Ishikawa (cell line): ENCODE measurements around the gene PLCL2.

Source experiments
- CEBPB ChIP-seq: IDR thresholded peaks from 2 replicates; pipeline ENCODE4 v1.6.1; 2012
- CREB1 ChIP-seq: IDR thresholded peaks from 2 replicates; pipeline ENCODE4 v1.6.1; 2012; ENCODE audit warnings: low read depth
- EGR1 ChIP-seq: IDR thresholded peaks from 2 replicates; pipeline ENCODE4 v1.6.1; 2012
- EP300 ChIP-seq: IDR thresholded peaks from 2 replicates; pipeline ENCODE4 v1.6.1; 2012; ENCODE audit warnings: borderline replicate concordance
- FOXM1 ChIP-seq: IDR thresholded peaks from 2 replicates; pipeline ENCODE4 v1.6.1; 2012; ENCODE audit warnings: low read depth, borderline replicate concordance
- NFIC ChIP-seq: IDR thresholded peaks from 2 replicates; pipeline ENCODE4 v1.6.1; 2012
- RAD21 ChIP-seq: IDR thresholded peaks from 2 replicates; pipeline ENCODE4 v1.6.1; 2012; ENCODE audit warnings: low read depth
- TAF1 ChIP-seq: IDR thresholded peaks from 2 replicates; pipeline ENCODE4 v1.6.1; 2012; ENCODE audit warnings: low read depth, mild to moderate bottlenecking
- TCF12 ChIP-seq: IDR thresholded peaks from 2 replicates; pipeline ENCODE4 v1.6.1; 2012; ENCODE audit warnings: low read depth
- TEAD4 ChIP-seq: IDR thresholded peaks from 2 replicates; pipeline ENCODE4 v1.6.1; 2012
- YY1 ChIP-seq: IDR thresholded peaks from 2 replicates; pipeline ENCODE4 v1.6.1; 2012; ENCODE audit warnings: low read depth
- ZBTB7A ChIP-seq: IDR thresholded peaks from 2 replicates; pipeline ENCODE4 v1.6.1; 2012; ENCODE audit warnings: low read depth
- TF ChIP-seq, protein P1 (sequence below): IDR thresholded peaks from 2 replicates; pipeline ENCODE4 v1.6.1; 2012
- TF ChIP-seq, protein P2 (sequence below): IDR thresholded peaks from 2 replicates; pipeline ENCODE4 v1.6.1; 2012; ENCODE audit warnings: low read depth, mild to moderate bottlenecking
- TF ChIP-seq, protein P3 (sequence below): IDR thresholded peaks from 2 replicates; pipeline ENCODE4 v1.6.1; 2012

The PLCL2 gene

DNA sequence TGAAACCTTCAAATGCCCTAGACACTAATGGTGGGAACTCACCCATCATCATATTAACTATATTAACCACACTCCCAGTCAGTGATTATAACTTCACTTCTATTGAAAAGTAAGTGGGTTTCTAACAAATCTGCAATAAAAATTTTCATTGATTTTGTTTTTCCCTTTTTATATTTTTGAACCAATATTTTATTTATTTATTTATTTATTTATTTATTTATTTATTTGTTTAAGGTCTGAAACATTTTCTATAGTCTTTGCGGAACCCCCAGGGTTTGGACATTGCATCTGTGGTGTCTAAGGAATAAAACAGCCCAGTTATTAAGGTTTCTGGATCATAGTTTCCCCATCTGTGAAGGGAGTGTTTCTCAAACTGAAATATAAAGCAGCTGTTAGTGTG is 16.2 kb upstream of the PLCL2 start:
- TF ChIP-seq TAF1 (no peak), EP300 (no peak), YY1 (no peak), TCF12 (no peak), EGR1 (no peak), CEBPB (no peak), CREB1 (no peak), NFIC (no peak), ZBTB7A (no peak)
- TF ChIP-seq, protein P1, sequence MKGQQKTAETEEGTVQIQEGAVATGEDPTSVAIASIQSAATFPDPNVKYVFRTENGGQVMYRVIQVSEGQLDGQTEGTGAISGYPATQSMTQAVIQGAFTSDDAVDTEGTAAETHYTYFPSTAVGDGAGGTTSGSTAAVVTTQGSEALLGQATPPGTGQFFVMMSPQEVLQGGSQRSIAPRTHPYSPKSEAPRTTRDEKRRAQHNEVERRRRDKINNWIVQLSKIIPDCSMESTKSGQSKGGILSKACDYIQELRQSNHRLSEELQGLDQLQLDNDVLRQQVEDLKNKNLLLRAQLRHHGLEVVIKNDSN = no peak
- TF ChIP-seq, protein P2, sequence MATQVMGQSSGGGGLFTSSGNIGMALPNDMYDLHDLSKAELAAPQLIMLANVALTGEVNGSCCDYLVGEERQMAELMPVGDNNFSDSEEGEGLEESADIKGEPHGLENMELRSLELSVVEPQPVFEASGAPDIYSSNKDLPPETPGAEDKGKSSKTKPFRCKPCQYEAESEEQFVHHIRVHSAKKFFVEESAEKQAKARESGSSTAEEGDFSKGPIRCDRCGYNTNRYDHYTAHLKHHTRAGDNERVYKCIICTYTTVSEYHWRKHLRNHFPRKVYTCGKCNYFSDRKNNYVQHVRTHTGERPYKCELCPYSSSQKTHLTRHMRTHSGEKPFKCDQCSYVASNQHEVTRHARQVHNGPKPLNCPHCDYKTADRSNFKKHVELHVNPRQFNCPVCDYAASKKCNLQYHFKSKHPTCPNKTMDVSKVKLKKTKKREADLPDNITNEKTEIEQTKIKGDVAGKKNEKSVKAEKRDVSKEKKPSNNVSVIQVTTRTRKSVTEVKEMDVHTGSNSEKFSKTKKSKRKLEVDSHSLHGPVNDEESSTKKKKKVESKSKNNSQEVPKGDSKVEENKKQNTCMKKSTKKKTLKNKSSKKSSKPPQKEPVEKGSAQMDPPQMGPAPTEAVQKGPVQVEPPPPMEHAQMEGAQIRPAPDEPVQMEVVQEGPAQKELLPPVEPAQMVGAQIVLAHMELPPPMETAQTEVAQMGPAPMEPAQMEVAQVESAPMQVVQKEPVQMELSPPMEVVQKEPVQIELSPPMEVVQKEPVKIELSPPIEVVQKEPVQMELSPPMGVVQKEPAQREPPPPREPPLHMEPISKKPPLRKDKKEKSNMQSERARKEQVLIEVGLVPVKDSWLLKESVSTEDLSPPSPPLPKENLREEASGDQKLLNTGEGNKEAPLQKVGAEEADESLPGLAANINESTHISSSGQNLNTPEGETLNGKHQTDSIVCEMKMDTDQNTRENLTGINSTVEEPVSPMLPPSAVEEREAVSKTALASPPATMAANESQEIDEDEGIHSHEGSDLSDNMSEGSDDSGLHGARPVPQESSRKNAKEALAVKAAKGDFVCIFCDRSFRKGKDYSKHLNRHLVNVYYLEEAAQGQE = no peak

DNA sequence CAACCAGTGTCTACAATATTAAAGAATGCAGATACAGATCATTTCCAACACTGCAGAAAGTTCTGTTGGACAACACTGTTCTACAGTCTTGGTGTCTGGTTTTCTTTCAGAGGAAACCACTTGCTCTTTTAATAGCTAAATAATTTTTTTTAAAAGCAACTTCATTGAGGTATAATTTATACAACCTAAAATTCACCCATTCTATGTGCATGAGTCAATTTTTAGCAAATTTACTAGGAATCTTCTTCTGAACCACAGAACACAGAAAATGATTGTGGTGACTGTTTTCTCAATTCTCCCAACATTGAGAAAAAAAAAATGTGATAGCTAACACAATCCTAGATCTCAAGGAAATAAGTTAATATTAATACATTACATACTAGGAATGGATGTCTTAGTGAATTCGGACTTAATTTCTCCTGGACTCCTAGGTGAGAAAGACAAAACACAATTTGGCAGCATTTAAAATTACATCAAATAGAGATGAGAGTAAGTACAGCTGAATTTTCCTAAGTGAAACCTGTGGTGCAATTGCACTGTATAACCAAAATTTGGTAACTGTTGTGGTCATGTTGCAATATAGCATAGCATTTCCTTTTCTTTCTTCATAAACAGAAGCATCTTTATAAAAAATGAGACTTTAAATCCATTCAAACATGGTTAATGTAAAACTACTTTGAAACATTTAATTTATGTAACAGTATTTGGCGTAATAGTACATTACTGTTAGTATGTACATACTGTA is 15.3 kb upstream of the PLCL2 start:
- TF ChIP-seq, protein P2 = no peak
- TF ChIP-seq TCF12 (no peak), NFIC (no peak), CREB1 (no peak), CEBPB (no peak), TAF1 (no peak), RAD21 (no peak), YY1 (no peak), TEAD4 (no peak)

DNA sequence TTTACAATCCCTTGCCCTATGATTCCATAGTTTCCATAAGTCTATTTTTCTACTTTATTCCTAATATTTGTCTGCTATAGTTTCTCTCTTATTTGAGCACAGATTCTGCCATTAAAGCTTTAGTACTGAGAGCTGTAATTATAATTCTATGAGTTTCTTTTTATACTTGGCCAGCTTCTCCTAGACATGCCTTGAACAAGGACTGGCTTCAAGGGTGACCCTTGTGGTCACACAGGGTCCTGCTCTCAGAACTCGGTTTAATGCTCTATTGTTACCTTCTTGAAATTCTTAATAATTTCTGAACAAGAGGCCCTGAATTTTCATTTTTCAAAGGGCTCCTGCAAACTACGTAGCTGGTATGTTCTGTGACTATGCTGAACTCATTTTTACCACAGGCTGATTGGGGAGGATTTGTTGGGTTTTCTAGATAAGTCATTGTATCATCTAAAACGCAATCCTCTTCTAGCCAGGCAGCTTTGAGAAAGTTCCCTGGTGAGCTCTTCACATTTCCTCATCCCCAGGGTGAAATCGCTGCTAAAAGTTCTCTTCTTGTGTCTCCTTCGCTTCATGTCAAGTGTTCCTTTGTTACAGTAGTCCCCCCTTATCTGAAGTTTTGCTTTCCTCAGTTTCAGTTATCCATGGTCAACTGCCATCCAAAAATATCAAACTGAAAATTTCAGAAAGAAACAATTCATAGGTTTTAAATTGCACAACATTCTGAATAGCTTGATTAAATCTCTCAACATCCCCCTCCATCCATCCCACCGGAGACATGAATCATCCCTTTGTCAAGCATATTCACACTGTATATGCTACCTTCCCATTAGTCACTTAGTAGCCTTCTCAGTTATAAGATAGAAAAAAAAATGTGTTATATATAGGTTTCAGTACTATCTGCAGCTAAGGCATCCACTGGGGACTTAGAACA is 12.6 kb upstream of the PLCL2 start:
- TF ChIP-seq FOXM1 = no peak
- TF ChIP-seq NFIC = no peak
- no peak for TF ChIP-seq EP300
- TF ChIP-seq TEAD4 = no peak
- TF ChIP-seq TAF1 = no peak
- no peak for TF ChIP-seq CEBPB
- no peak for TF ChIP-seq ZBTB7A
- TF ChIP-seq TCF12 = no peak
- TF ChIP-seq, protein P1 = no peak
- TF ChIP-seq, protein P2 = no peak
- no peak for TF ChIP-seq RAD21
- no peak for TF ChIP-seq EGR1
- TF ChIP-seq, protein P3, sequence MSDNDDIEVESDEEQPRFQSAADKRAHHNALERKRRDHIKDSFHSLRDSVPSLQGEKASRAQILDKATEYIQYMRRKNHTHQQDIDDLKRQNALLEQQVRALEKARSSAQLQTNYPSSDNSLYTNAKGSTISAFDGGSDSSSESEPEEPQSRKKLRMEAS = no peak

DNA sequence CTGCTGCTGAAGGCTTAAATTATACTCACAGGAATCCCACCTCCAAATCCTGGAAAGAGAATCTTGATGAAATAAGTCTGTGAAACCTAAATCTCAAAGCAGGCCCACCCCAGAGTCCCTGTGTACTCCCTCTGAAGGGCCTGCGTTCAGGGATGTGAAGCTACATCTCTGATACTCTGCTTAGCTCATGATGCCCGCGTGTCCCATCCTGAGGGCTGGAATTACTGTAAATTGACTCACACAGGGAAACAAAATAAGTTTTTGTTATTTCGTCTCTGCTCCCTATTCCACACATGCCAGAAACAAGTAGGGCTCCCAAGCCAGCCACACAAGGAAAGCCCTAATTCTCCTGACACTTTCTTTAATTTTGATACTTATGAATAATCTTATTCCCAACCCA is 10.9 kb upstream of the PLCL2 start:
- TF ChIP-seq ZBTB7A = no peak
- TF ChIP-seq, protein P1 = no peak
- no peak for TF ChIP-seq TAF1
- no peak for TF ChIP-seq CEBPB
- TF ChIP-seq CREB1 = no peak
